HG03060 (cell line): Measurements from ENCODE around the gene DLGAP1.
A peak's percentile ranks its signal among the peaks of the same experiment; 100 is the strongest.
"Not testable (repeated sequence)": the region's sequence is repeated elsewhere in the genome, so short reads cannot be mapped to it uniquely, and the experiment has no call there.

ENCODE experiments used
- ATAC-seq: cut with Tn5 transposase; IDR thresholded peaks from one replicate; pipeline ENCODE4 v1.9.1; 2021; ENCODE audit warnings: low read depth, moderate number of reproducible peaks; ENCODE audit not compliant: unreplicated experiment

Gene DLGAP1

DNA sequence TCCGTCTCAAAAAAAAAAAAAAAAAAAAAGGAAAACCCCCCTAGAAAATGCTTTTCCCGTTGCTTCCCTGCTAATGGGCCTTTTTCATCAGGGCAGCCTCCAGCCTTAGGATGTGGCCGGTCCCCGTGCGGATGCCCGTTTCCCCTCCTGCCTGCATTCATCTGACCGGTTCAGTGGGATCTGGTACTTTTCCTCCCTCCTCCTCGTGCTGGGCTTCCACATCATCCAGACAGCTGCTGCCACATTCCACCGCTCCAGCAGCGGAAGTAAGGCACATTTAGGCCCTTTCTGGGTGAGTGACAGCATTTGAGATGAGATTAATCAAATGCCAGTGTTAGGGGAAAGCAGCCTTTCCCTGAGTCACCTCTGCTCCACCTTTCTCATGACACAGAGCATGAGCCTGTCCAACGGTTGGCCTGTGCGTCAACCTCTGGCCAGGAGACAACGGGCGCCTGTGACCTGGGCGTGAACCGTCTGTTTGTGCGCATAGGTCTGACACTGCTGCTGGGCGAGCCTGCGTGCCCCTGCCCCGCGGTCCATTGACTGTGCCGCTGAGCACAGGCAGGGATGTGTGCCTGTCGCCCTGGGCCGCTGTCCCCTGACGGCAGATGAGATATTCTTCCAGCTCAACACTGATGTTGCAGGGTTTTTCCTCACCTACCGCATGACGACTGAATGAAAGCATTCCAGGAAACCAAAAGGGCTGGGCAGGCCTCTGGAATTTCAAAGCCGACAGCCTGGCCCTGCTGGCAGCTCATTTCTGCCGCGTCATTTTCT is 831.1 kb downstream of the DLGAP1 start:
- ATAC-seq: no peak

DNA sequence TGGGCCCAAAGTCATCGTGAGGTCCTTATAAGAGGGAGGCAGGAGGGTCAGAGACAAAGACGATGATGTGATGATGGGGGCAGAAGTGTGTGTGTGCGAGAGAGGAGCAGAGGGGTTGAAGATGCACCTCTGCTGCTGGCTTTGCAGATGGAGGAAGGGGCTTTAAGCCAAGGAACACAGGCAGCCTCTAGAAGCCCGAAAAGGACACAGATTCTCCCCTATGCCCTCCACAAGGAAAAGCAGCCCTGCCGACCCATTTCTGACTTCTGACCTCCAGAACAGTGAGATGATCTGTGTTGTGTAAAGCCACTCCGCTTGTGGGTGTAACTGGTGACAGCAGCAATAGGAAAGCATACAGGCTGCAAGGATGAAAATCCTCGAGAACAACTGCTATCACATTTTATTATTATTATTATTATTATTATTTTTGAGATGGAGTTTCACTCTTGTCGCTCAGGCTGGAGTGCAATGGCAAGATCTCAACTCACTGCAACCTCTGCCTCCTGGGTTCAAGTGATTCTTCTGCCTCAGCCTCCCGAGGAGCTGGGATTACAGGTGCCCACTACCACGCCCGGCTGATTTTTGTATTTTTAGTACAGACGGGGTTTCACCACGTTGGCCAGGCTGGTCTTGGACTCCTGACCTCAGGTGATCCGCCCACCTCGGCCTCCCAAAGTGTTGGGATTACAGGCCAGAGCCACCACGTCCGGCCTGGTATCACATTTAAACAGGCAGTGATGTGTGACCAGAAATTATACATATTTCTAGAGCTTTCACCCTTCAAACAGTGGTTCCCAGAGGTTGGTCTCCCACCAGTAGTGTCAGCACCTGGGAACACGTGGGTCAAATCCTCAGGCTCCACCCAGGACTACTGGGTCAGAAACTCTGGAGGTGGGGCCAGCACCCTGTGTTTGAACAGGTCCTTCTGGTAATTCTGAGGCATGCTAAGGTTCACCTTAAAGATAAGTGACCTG is 834.7 kb downstream of the DLGAP1 start:
- no peak for ATAC-seq

DNA sequence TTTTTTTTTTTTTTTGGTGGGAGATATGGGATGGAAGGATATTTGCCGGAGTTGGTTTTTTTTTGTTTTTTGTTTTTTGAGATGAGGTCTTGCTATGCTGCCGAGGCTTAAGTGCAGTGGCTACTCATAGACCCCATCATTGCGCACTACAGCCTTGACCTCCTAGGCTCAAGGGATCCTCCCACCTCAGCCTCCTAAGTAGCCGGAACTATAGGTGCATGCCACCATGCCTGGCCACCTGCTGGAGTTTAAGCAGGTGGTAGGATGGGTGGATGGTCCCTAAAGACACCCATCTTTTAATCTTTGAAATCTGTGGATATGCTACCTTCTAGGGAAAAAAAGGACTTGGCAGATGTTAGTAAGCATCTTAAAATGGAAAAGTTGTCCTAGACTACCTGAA is 835.4 kb downstream of the DLGAP1 start:
- ATAC-seq: no peak

DNA sequence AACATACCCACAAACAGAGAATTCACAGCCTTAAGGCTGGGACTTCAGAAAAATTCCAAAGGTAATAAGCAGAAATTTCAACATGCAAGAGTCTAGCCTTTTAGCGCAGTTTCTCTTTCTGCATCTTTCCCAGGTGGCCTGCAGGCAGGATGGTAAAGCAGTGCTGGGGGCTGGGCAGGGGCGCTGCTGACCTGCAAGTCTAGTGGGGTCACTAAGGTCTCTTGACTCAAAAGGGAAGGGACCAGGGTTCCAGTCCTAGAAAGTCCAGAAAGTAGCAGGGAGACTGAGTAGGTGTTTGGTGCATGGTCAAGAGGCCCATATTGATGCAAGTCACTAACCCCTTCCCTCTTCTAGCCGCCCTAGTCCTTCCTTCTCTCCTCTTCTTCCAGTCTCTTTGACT is 835.9 kb downstream of the DLGAP1 start:
- no peak for ATAC-seq

DNA sequence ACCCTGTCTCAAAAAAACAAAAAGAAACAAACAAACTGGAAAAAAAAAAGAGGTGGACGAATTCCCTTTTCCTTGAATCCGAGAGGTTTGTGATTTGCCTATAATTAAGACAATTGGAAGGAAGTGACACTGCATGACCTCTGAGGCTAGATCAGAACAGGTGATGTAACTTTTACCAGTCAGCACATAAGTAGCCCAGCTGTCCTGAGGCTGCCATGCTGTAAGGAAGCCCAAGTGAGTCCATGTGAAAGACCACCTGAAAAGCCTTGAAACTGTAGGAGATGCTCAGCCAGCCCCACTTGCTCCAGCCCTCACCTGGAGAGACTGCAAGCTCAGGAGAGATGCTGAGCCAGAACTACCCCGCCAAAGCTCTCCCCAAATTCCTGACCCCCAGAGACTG is 838.4 kb downstream of the DLGAP1 start:
- no peak for ATAC-seq

DNA sequence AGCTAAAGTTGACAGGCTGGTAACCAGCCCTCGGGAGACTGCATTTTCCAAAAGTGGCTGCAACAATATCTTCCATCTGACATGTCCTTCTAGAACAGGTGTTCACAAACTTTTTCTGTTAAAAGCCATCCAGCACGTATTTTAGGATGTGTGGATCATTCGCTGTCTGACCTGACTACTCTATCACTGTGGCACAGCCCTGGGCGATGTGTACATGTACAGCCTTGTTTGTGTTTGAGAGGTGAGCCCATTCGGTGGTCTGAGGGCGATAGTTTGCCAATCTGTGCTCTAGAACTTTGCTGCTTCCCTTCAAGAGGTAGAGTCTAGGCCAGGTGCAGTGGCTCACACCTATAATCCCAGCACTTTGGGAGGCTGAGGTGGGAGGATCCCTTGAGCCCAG is 839.0 kb downstream of the DLGAP1 start:
- ATAC-seq: no peak

DNA sequence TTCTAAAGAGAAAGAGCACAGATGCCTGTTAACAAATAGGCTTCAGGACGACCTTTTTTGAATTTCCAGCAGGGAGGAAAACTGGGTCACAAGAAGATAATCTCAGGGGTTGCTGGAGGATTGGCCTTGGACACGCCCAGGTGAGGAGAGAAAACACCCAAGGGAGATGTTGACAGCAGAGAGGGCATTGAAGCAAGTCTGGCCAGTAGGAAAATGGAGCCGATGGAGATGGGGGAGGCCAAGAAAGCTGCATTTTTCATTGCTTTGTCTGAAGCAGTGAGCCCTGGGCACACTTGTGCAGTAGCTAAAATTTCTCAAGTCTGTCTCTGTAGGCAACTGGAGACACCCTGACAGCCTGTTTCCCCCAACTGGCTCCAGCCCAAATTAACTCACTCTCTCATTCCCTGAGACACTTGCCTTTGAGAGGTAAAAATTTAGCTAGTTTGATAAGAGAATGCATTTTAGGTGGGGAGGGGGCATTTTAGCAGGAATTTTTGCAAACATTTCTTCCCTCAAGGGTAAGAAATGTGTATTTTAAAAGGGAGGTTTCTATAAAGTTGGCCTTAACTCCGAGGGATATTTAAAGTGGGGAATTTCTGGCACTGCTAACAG is 839.6 kb downstream of the DLGAP1 start:
- ATAC-seq: no peak

DNA sequence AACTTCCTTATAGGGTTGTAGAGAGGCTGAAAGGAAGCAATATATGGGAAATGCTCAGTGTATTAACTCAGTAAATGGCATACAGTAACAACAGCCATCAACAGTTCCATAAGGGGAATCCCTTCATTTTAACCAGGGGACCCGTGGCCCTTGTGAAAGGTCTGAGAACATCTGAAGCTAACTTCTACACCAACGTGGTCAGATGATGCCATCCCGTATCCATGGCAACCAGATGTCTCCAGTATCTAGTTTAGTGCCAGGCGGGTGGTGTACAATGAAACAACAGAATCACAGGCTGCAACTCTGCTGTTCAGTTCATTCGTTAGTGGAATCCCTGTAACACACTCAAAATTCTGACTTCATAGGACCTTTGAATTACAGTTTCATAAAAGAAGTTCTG is 842.8 kb downstream of the DLGAP1 start:
- ATAC-seq: no peak

DNA sequence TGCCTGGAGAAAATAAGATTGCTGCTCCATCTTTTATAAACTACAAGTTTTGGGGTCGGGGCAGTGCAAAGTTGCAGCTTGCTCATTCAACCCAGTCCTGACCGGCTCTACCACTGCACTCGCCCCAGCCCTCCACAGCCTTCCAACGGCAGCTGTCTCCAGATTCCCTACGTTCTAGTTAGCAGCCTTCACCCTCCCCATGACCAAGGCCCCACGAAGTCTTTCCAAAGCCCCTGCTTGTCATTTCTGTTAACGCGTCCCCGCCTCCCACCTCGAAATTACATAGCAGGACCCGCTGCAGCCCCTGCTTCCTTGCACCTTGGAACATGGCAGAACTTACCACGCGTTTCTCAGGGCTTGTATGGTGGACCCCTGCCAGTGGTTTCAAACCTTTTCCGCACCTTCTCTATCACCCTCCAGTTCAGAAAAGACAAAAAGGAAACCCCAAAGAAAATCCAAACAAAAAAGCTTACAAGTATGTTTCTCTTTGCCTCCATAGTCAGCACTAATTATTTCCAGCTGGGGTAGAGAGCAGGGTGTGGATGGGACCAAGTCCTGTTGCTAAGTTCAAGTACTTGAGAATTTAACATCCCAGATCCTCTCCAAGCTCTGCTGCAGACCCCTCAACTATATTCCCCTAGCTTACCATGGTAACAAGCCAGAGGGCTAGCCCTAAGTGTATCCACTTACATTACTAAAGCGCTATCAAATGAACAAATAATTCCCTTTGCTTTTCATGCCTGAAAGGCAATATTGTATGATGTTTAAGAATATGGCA is 843.6 kb downstream of the DLGAP1 start:
- ATAC-seq: no peak

DNA sequence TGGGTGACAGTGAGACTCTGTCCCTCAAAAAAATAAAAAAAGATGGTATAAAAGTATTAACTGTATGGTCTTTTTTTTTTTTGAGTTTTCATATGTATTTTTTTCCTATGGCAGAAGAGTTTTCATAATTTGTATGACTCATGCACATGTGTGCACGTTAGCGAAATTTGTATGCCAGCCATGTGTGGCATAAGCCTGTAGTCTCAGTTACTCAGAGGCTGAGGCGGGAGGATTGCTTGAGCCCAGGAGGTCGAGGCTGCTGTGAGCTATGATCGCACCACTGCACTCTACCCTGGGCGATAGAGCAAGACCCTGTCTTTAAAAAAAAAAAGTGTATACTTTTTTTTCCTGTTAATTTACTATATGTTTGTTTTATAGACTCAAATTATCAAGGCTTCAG is 844.3 kb downstream of the DLGAP1 start:
- ATAC-seq: no peak

DNA sequence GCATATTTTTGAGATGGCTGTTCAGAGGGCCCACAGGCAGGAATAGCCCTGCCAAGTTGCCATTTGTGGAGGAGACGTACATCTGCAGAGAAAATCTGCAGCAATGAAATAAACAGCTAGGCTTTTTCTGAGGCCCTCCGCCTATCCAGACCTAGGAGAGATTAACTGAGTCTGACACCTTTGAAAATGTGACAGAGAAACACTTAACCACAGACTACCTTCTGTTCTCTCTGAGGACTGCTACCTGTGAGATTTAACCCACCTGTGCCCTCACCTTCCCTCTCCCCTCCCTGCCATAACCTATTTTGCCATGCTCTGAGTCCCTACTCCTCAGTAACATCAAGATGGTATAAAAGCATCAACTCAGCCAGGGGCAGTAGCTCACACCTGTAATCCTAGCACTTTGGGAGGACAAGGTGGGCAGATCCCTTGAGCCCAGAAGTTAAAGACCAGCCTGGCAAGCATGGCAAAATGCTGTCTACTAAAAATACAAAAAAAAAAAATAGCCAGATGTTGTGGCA is 844.9 kb downstream of the DLGAP1 start:
- no peak for ATAC-seq

DNA sequence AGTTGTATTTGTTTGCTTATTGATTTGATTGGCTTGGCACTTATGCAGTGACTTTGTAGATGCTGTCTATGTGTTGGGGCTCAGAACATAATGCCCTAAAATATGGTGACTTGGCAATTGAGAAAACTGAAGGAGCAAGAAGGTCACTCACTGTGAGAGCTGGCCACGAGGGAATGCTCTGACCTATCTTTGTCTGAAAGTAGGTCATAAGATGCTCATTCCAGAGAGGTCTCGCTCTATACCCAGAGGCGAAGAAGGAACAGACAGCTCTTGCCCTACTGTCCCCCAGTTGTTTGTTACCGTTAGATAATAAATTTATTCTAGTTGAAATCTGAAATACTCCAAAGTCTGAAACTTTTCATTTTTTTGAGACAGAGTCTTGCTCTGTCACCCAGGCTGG is 846.6 kb downstream of the DLGAP1 start:
- no peak for ATAC-seq

DNA sequence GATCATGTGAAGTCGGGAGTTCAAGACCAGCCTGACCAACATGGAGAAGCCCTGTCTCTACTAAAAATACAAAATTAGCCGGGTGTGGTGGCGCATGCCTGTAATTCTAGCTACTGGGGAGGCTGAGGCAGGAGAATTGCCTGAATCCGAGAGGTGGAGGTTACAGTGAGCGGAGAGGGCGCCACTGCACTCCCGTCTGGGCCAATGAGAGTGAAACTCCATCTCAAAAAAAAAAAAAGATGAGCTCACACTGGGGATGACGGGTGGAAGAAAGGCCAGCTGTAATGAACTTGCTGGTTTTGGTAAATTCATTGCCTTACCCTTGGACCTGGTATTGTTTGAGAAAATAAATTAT is 847.0 kb downstream of the DLGAP1 start:
- not testable (repeated sequence) for ATAC-seq

DNA sequence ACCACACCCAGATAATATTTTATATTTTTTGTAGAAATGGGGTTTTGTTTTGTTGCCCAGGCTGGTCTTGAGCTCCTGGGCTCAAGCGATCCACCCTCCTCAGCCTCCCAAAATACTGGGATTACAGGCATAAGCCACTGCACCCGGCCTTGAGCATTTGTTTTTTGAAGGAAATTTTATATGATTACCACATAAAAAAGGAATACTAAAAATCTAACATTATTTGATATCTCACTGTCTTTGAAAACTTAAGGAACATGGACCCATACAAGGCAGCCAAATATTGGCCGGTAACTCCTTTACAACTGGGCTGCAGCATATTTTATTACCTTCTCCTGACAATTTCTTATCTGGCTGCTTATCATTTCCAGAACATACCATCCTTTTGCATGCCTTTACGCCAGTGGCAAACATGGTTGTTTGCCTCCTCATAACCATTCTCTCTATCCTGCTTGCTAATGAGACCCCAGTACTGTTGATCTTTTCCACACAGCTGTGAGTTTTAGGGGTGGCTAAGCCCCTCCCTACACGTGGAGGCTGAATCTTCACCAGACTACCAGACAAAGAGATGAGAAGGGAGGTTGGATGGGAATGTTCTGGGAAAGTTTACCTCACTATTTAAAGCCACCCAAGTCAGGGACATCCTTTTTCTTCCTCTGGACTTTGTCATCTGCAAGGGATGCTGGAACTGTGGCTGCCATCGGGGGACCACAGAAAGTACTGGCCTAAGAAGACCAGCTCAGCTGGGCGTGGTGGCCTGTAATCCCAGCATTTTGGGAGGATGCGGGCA is 847.6 kb downstream of the DLGAP1 start:
- no peak for ATAC-seq

DNA sequence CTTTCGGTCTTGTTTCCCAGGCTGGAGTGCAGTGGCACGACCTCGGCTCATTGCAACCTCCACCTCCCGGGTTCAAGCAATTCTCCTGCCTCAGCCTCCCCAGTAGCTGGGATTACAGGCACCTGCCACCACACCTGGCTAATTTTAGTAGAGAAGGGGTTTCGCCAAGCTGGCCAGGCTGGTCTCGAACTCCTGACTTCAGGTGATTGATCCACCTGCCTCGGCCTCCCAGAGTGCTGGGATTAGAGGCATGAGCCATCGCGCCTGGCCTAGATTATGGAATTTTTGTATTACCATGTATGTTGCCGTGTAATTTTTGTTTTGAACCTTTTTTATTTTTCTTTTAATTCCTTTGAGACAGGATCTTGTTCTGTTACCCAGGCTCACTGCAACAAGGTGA is 848.2 kb downstream of the DLGAP1 start:
- not testable (repeated sequence) for ATAC-seq

DNA sequence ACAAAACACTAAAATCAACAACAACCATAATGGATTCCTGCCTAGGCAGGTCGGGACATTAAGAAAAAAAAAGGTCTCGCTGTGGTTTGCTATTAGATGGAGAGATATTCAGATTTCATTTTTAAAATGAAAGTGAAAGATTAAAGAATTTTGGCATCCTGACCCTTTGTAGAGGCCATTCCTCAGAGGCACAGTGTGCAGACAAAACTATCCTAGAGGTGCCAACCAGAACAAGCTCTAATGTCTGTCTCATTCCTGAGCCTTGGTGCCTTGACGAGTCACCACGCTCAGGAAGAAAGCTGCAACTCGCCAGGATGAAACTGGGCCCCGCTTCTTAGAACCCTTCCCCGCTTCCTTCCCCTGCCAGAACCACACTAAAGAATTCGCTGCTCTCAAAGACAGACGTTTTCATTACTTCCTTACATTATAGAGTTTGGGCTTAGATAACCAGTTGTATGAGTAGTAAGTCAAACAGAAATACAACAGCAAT is 849.1 kb downstream of the DLGAP1 start:
- no peak for ATAC-seq

DNA sequence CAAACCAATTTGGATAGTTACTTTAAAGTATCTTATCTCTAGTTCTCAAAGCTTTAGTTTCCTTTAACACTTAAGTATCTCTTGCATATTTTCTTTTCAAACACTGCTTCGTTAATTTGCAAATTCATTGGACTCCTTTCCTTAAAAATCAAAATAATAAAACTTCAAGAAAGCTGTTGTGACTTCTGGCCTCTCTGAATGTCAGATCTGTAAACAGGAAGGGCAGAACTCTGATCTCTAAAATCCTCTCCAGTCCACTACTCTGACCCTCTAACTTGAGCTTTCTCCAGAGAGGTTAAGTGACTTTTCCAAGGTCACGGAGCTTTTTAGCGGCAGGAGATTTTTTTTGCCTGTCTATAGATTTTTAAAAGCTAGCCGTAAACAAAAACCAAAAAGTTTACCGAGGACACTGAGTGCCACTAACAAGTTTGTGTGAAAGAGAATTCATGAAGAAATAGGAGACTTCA is 849.6 kb downstream of the DLGAP1 start:
- ATAC-seq: no peak

DNA sequence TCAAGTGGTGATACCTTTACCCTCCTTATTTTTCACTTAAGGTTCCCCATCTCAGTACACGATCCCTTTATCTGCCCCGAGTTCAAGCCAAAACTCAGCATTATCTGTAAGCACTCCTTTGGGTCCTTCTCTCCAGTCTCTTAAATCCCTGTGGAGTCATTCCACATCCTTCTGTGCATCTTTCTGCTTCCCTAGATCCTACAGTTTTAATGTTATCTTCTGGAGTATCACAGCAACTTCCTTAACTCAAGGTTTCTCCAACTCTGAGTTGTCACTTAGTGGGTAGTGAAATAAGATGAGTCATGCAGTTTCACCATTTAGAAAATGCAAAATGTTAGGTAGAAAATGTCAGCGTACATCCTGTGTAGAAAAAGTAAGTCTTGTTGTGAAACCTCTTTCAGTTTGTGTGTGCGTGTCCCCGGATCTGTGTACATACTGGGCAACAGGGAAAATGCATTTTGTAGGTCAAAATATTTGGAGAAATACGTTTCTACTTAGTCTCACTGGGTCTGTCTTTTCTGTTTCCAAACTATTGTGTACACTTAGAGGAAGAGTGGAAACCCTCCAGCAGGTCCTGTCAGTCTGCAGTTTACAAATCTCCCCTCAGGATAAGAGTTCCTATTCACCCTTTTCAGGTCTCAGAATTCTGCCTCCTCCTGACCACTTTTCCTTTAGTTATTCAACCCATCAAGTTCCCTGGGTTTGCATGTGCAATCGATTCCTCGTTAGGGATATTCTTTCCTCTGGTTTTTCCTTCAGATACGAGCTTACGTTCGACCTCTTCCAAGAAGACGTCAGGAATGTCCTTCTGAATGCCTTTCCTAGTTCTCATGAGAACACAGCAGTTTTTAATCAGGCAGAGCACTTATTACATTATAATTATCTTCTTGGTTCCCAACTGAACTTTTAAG is 850.4 kb downstream of the DLGAP1 start:
- peak; percentile 91 for ATAC-seq

DNA sequence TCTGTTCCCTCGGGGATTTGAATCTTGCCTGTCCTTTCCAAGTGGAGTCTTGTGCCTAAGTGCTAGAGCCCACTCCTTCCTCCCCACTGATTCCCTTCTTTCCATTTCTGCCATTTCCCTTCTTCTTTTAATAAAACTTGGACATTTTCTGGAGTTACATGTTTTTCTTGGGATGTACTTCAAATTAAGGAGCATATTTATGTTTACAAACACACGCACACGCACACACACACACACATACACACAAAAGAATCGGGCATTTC is 850.9 kb downstream of the DLGAP1 start:
- ATAC-seq: no peak
